GM19025 (cell line): Measurements from ENCODE around the gene CCDC66.

Experiments used
- ATAC-seq: cut with Tn5 transposase; IDR thresholded peaks from one replicate; pipeline ENCODE4 v1.9.1; 2021; ENCODE audit warnings: mild to moderate bottlenecking, low read depth, moderate library complexity; ENCODE audit not compliant: unreplicated experiment

The CCDC66 gene

DNA sequence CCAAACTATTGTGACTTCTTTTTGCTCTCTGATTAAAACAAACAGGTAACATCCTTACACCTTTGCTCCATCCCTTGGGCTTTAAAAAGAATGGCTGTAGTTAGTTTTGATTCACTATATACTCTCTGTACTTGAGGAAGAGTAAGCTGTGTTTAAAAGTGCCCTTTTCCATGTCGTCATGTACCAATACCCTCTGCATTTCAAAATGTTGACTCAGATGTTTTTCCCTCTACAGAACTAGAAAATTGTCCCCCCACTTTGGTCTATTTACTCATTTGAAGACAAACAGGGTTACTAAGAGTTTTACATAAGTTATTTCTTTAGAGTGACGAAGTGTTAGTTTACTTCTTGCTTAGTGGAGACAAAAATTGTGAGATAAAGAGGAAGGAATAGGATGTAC lies 63.4 kb downstream of the CCDC66 start:
- no peak for ATAC-seq

DNA sequence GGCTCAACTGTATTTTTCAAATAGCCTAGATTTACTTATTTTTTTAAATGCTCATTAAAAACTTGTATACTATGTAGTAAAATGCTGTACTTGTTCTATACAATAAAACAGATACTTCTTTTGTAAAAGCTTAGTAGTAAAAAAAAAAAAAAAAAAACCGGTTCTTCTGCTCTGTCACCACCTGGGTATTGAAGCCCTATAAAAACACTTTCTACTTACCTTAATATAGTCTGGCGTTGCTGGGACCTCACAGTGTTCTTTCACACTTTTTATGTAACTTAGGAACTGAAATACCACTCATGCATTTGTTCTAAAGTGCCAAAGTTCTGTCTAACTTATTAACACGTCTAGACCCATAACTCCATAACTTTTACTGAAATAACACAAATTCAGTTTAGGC lies 64.7 kb downstream of the CCDC66 start:
- ATAC-seq, result no peak

DNA sequence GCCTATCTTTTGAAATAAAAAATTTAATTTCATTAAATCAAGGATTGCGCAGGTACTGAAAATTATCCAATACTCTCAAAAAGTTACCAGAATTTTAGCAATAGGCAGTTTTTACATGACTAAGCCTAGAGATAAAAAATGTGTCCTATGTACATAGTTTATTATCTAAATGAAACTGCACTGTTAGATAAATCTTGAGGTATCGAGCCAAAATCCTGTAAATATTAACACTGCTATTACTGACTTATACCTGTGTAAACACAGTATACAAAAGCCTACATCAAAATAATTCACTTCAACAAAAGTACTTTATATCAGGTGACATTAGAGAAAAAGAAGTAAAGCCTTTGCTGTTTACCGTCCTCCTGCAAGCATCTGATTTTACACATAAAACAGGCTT lies 65.4 kb downstream of the CCDC66 start:
- ATAC-seq, result no peak

DNA sequence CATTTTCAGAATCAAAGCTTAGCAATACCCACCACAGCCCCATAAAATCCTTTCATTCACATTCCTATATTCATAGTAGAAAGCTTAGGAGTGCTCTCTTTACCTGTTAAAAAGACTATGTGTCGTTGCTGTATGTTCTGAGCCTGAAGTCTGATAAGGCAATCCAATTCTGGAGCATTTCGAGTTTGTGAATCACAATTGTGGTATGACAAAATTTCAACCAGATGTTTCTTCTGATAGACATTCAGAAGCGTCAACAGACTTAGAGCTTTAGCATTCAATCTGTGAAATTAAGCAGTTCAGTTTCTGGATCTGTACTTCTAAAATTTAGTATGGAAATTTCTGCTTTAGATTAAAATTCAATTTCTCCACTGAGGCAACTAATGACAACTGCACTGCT lies 67.8 kb downstream of the CCDC66 start:
- no peak for ATAC-seq

DNA sequence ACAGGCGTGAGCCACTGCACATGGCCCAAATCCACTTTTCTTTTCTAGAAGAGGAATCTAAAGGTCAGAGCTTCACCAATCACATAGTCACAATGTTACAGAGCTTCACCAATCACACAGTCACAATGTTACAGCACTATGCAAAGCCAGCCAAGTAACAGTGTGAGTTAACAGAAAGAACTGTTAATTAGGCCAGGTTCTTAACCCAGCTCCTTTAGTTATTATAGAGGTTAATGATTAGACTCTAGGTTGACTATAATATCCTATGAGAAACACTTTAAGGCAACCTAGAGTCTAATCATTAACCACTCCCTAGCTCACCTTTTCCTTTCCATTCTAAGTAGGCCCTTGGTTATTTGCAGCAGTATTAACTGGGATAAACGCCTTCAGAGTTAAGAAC lies 72.1 kb downstream of the CCDC66 start:
- peak; percentile 76 for ATAC-seq

DNA sequence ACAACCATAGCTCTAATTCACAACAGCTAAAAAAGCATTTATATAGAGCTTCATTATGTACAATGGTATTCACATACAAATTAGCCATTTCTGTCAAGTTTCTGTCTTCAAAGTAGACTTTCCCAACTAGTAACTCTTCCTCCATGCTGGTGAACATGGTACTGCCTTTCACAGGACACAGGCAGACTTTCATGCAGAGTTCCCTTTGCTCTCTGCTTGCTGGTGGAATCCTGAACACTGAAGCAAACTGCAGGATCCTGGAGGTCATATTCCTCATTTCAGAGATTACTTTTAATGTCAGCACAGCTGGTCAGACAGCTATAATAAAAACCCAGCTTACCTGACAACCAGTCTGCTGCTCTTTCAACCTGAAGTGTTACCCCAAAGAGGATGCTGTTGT lies 72.5 kb downstream of the CCDC66 start:
- peak; percentile 15 for ATAC-seq

DNA sequence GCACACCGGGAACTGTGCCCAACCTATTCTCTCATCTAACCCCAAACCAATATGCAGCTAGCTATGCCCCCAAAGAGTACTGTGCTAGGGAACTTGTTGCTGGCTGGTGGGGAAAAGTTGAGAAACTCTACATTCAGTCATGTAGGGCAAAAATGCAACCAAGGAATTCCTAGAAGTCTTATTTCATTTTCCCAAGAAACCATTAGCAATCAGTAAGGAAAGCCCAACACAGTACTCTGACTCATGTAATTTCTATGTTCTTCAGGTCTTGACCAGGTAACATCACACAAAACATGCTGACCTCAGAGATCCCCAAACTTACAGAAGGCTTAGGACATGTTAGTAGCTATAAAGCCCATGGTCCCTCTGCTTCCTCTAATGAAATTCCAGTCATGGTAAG lies 74.0 kb downstream of the CCDC66 start:
- no peak for ATAC-seq

DNA sequence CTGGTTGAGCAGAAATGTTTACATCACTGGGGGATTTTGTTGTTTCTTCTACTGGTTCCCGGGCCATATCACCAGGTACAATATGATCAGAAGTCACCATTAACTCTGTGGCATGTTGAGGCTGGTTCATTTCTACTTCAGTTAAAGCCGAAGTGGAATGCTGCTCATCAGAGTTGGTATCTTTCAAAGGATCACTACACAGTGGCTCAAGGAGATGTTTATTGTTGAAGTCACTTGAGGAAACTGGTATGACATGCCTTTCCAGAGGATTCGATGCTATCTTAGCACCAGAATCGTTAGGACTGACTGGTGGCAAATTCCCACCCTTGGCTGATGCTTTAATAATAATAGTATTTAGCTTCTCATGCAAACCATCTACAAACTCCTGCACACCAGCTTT lies 76.2 kb downstream of the CCDC66 start:
- no peak for ATAC-seq

DNA sequence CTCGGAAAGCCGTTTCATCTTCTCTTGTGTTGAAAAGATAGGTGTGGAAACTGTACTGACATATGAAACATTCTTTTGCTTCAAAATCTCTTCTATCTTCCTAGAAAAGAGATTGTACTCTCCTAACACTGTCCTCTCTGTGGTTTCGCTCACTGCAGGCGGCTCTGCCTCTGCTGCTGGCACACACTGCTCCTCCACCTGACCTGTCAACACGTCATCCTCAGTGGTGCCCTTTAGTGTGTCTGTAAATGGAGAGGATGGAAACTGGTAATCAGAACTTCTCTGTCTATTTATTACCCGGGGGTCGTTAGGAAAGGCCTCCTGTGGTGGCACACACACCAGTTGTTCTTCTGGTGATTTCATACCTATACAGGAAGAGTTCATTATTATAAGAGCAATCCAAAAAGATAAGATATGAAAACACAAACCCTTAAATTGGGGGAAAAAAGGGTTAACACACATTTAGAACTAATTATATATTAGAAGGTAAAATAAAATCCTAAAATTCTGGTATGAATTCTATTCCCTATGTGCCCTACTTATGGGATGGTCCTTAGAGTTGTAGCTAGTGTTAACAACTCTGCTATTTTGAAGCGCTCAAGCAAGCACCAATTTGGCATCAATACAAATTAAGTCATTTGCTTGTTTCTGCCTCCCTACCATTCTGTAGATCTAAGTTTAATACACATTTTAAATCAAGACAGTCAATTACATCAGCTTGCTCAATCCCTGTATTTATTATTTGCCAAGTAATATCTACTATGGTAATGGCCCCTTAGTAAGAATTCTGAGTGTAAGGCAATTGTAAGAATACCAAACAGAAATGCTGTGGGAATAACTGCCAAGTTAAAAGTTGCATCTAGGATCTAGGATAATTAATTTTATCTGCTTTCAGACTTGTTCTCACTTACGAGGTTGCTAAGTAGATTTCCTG lies 76.9 kb downstream of the CCDC66 start:
- no peak for ATAC-seq

DNA sequence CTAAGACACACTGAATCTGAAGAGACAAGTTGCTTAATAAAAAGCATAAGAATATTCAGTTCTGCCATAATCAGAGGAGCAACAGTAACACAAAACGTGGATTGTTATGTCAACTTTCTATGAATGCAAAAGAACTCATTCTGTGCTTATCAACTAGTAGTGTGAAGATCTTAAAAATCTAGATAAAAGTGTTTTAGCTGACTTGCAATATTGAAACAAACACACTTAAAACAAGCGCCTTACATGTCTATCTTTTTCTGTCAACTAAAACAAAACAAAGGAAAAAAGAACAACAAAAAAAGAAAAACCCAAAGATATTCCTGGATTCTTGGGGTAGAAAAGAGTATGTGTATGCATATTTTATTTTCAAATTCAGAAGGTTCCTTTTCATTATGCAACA lies 88.4 kb downstream of the CCDC66 start:
- no peak for ATAC-seq

DNA sequence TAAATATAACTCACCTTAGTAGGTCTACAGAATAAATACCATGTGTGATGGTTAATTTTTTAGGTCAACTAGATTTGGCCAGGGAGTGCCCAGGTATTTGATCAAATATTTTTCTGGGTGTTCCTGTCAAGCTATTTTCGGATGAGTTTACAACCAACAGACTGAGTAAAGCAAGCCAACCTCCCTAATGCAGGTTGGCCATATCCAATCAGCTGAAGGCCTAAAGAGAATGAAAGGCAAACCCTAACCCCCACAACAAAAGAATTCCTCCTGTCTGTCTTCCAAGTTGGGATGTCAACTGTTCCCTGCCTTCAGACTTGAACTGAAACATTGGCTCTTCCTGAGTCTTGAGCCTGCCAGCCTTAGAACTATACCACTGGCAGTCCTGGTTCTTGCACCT lies 97.5 kb downstream of the CCDC66 start:
- no peak for ATAC-seq

DNA sequence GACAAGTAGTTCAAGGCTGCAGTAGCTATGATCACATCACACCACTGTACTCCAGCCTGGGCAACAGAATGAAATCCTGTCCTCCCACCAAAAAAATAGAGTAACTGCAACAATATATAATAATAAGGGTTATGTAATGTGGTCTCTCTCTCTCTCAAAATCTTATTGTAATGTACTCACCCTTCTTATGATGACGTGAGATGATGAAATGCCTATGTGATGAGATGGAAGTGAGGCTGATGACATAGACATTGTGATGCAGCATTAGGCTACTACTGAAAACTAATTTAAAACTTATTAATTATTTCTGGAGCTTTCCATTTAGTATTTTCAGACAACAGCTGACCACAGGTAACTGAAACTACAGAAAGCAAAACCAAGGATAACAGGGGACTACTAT lies 98.7 kb downstream of the CCDC66 start:
- no peak for ATAC-seq

DNA sequence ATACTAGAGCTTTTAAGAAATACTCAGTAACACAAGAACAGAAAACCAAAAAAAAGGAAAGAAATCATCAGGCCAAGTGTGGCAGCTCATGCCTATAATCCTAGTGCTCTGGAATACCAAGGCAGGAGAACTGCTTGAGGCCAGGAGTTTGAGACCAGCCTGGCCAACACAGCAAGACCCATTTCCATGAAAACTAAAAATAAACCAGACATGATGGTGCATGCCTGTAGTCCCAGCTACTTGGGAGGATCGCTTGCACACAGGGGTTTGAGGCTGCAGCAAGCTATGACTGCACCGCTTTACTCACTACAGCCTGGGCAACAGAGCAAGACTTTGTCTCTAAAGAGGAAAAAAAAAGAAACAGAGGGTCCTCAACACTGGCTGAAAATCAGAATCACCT lies 107.8 kb downstream of the CCDC66 start:
- no peak for ATAC-seq

DNA sequence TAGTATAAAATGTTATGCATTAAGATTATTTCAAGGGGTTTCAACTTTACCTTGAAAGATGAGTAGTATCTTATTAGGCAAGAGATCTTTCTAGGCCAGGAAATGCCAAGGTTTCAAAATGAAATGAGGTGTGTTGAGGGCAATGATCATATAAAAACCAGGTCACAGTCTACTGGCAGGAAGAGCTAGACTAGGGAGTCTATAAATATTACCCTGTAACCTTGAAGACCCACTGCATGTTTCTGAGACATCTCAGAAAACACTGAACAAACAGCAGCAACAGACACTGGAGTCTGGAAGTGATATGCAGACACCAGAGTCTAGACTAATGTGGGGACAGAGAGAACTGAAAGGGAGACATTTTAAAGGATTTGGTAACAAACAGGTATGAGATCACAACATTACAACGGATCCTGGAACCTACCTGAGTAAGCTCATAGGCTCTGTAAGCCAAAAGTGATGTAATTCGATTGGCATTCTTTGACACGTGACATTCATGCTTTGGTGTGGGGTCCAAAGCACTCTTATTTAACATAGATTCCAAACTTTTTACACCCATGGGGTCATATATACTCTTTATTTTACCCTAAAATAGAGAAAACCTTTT lies 111.1 kb downstream of the CCDC66 start:
- ATAC-seq, result no peak
